ENCODE data around the gene NINJ2.

DNA sequence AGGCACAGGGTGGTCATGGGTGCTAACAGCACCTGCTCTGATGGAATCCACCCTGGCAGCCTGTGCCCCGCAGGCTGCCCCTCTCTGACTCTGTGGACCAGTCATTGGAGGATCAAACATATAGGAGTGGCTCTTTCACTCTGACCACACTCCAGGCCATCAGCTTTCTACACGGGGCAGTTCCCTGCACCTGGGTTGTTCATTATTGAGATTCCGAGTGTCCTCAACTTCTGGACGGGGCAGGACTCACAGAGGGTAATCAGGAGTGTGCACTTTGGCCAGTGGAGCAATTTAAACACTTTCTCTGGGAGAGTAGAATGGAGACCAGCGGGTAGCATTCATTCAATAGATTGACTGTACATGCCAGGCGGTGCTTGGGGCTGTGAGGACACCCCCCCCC lies 94.8 kb downstream of the NINJ2 start:
- no peak for TF ChIP-seq POLR2A (IDR thresholded peaks at IDR 0.05)
- TF ChIP-seq, protein P1, sequence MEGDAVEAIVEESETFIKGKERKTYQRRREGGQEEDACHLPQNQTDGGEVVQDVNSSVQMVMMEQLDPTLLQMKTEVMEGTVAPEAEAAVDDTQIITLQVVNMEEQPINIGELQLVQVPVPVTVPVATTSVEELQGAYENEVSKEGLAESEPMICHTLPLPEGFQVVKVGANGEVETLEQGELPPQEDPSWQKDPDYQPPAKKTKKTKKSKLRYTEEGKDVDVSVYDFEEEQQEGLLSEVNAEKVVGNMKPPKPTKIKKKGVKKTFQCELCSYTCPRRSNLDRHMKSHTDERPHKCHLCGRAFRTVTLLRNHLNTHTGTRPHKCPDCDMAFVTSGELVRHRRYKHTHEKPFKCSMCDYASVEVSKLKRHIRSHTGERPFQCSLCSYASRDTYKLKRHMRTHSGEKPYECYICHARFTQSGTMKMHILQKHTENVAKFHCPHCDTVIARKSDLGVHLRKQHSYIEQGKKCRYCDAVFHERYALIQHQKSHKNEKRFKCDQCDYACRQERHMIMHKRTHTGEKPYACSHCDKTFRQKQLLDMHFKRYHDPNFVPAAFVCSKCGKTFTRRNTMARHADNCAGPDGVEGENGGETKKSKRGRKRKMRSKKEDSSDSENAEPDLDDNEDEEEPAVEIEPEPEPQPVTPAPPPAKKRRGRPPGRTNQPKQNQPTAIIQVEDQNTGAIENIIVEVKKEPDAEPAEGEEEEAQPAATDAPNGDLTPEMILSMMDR (IDR thresholded peaks at IDR 0.05) = no peak
